Renal cortical epithelial cell (primary cell): ENCODE measurements around the gene TCTN1. TPM values are rescaled to one million over a fixed set of nuclear protein-coding genes. Genes with fewer than 3 reads are reported as not detected.
"Not testable (repeated sequence)": the region's sequence is repeated elsewhere in the genome, so short reads cannot be mapped to it uniquely, and the experiment has no call there.

Source experiments
- DNase-seq: peaks from one replicate; pipeline ENCODE4 v3.0.0-alpha.2; 2011; ENCODE audit warnings: low read depth
- total RNA-seq: library from RNA; depleted of rRNA; stranded (reverse); fragments of >200 nt; gene quantifications from 2 replicates; pipeline ENCODE4 v1.2.3, GENCODE V29; 2014

Gene TCTN1
- total RNA-seq, 1 donor from 2014 or later: 56.2 TPM

DNA sequence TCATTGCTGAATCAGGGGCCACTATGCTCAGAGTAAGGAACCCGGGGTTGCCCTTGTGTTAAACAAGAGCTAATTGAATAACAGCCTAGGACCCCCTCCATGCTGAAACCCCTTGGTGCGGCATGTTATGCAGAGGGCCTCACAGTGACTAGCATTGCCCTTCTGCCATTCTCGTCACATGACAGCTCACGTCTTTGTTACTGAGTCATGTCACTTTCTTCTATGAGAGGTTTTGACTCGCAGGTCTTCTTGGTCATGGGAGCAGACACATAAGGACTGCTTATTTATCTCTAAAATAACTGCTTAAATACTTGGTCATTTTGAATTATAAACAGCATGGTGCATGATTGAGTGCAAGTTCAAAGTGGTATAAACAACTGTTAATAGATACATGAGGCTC is 24.9 kb downstream of the TCTN1 start:
- no peak for DNase-seq

GRCh38 chr12:110639336-110640141 is 25.6 kb downstream of the TCTN1 start:
- peak; percentile 36 for DNase-seq

DNA sequence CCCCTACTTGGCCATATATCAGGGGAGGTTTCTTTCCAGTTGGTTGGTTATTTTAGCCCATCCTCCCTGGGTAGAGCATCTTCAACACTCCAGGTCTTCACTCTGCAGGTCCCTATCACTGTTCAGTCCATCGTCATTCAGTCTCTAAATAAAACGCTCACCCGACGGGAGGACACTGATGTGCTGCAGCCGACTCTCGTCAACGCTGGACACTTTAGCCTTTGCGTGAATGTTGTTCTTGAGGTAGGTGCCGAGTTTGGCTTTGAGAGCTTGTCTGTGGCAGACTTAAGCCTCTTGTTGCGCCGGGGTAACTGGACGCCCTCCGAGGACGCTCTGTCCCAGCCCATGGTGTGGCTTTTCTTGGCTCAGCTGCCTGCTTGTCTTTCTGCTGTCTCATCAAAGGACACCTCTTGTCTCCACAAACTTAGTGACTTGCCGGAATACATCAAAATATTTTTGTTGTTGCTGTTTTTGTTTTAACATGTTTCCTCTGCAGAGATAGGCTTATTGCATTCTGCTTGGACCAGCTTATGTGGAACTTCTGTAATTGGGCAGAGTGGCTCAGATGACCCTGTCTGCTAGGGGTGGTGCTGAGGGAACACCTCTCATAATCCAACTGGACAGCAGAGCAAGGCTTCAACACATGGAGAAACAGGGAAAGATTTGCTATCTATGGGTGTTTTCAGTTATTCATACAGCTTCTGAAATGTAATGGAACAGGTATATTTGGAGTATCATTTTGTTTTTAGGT is 26.5 kb downstream of the TCTN1 start:
- DNase-seq: no peak

DNA sequence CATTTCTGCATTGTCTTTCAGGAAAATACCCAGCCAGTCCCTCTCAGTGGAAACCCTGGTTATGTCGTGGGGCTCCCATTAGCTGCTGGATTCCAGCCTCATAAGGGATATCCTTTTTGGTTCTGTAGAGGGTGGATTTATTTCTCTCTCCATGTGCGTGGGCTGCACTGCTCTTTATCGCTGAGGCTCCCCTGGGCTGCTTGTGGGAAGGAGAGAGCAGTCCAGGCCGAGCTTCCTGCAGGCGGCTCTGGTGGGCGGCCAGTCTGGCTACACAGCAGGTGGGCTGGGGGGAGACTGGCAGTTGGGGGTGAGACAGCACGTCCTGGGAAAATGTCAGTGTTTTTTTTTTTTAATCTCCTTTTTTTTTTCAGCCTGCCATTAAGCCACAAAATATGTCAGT is 27.6 kb downstream of the TCTN1 start:
- no peak for DNase-seq

DNA sequence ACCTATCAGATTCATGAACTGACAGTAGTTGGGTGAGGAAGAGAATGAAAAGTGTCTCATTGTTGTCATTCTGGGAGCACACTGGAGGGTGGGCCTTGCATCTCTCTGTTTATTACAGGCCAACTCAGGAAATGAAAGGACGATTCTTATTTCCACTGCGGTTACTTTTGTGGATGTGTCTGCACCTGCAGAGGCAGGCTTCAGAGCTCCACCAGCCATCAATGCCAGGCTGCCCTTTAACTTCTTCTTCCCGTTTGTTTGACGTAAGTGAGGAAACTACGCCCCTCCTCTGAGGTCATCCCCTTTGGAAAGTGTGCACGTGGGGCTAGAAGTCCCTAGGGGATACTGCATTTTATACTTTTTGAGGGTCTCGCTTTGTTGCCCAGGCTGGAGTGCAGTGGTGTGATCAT is 33.7 kb downstream of the TCTN1 start:
- DNase-seq: no peak

- no peak for DNase-seq
Measured at GRCh38 chr12:110649341-110649847, 35.5 kb downstream of the TCTN1 start.

- not testable (repeated sequence) for DNase-seq
Measured at GRCh38 chr12:110654238-110654637, 40.3 kb downstream of the TCTN1 start.

DNA sequence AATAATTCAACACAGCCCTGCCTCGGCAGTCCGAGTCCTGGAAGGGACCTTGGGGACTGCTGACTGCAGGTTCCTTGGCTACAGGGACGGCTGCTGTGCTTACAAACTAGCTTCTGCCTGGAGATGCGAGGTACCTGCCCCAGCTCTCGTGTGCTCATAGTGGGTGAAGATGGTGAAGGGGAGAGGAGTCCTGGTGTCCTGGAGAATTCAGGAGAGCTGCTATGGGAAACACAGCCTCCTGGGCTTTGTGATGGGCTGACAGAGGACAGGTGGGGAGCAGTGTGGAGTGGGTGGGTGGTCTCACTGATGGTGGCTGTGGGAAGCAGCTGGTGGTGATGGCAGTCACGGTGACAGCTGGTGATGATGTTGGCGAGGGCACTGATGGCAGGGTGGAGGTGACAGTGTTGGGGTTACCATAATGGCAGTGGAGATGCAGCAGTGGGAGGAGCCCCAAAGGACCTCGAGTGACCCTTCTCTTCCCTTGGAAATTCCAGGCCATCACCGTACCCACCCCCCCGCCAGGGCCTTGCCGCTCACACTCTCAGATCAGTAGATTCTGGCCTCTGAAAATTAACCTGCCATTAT is 42.2 kb downstream of the TCTN1 start:
- DNase-seq: no peak

GRCh38 chr12:110657747-110658146 is 43.8 kb downstream of the TCTN1 start:
- DNase-seq: no peak

DNA sequence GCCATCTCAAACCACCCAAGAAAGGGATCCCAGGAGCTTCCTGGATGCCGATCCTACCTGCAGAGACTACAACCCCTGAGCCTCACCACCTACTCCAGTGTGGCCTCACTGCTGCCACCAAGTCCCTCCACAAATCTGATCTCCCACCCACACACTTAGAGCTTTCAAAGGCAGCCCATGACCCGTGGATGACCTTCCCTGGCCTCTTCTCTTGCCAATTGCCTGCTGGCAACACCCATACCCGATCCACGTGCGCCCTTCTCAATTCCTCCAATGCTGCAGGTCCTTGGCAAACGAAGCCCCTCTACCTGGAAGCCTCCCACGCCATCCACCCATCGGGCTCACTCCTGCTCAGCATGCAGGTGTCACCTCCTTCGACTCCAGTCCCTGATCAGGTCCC is 44.3 kb downstream of the TCTN1 start:
- DNase-seq: no peak

DNA sequence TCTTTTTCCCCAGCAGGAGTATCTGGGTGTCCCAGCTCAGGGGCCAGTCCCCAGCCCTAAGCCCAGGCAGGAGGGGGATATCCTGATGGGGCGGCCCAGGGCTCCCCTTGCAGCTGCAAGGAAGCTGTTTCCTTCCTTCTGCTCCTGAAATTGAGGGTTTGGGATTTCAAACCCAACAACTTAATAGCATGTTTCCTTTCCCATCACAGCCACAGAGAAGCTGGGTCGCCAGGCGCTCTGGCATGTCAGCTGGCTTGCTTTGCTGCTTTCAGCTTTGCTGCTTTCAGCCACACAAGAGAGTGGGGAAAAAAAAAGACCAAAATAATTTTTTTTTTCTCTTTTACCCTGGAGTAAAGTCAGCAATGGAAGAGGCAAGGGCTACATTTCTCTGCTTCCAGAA is 44.9 kb downstream of the TCTN1 start:
- no peak for DNase-seq

GRCh38 chr12:110661337-110661972 is 47.5 kb downstream of the TCTN1 start:
- DNase-seq: no peak

GRCh38 chr12:110666892-110667291 is 53.0 kb downstream of the TCTN1 start:
- no peak for DNase-seq

- no peak for DNase-seq
Measured at GRCh38 chr12:110667671-110668070, 53.7 kb downstream of the TCTN1 start.

DNA sequence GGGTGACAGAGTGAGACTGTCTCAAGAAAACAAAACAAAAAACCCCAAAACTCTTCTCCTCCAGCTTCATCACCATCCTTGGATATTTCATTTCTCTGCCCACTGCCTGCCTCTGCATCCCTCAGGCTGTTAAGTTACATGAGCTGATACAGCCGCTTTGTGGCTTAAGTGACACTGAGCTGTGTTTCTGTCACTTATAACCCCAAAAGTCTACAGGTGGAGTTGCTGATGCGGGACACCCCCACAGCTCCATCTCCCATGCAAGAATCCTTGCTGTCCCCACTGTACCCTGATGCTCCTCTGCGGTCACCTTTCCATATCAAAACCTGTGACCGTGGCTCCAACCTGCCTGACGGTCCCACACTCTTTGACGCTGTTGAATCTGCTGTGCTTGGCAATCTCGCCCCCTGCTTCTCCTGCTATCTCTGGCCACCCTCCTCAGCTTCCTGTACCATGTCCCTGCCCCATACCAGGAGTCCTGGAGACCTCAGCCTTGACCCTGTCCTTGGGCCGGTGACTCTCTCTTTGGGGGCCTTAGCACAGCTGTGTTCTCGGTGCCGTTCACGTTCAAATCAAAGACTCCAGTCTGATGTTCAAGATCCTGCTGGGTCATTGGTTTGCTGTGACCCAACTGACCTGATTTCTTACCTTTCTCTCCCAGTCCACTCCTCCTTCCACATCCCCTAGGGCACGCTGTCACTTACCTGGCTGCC is 54.7 kb downstream of the TCTN1 start:
- no peak for DNase-seq

- DNase-seq: no peak
Measured at GRCh38 chr12:110669193-110669502, 55.2 kb downstream of the TCTN1 start.

DNA sequence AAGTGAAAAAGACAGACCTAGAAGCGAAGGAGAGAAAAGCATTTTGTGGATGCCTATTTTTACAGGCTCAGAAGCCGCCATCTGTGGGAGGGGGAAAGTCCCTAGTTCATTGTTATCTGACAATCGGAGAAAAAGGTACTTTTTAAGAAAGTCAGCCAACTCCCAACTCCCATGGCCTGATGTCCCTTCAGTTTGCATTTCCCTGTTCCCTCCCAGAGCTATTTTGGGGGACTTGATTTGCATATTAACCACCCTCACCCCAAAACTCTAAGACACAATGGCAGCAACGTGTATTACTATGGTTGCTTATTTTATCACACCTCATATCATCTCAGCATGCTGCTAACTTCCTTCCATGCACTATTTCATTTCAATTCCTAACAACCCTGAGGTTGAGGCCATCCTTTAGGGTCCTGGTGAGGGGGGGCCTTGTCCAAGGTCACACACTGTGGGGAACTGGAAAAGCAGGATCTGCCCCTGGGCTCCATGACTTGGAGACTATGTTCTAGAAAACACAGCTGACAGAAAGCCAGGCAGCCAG is 56.3 kb downstream of the TCTN1 start:
- DNase-seq: no peak

- DNase-seq: no peak
Measured at GRCh38 chr12:110676171-110676570, 62.2 kb downstream of the TCTN1 start.

GRCh38 chr12:110677206-110677911 is 63.4 kb downstream of the TCTN1 start:
- DNase-seq: no peak

DNA sequence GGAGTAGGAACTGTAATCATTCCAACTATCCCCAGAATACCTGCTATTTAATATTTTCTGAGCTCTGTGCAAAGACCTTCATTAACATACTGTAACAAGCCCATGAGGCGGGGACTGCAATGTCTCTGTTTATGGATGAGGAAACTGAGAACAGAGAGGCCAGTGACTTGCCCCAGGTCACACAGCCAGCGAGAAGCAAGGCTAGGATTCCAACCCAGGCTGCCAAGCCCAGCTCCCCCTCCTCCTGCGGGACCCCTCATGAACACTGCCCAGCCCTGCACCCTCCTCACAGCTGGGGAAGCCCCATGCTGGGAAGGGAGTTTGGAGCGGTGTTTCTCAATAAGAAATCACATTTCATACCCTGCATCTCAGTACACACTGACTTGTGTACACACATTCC is 64.1 kb downstream of the TCTN1 start:
- no peak for DNase-seq

DNA sequence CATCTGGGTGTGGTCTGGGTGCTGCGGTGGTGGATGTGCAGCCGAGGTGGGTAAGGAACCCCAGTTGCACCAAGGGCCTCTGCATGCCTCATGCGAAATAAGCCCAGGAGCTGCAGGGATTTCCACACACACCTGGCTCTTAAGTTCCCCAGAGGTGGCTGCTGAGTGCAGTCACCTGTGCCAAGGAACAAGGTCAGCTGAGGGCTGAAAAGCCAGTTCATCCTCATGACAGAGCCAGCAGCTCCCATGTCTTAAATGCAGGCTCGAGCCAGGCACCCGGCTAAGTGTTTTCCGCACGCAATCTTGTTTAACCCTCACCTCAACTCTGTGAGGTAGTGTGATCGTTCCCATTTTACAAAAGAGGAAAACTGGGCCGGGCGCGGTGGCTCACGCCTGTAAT is 65.3 kb downstream of the TCTN1 start:
- no peak for DNase-seq
